ENCODE data around the gene F8A1. TPM values are rescaled to one million over a fixed set of nuclear protein-coding genes. Genes with fewer than 3 reads are reported as not detected.

The F8A1 gene
- 55.5 to 100 TPM (median 93.0 TPM) in 5 replicates for total RNA-seq (2022; extraction: Qiagen RNA extraction)

GRCh38 chrX:154886069-154886788 is at the start of gene F8A1:
Gene F8A1 (plus strand): TSS chrX:154886355. CDS start chrX:154886375, 20 bp downstream.

Other genes starting within 250 kb of the F8A1 start
- not detected in 5 replicates for gene CTAG2, start 232.8 kb upstream of the F8A1 start, total RNA-seq (2022; extraction: Qiagen RNA extraction)
- gene GAB3, start 135.3 kb upstream of the F8A1 start, total RNA-seq (2022; extraction: Qiagen RNA extraction), result 0.36 to 0.78 TPM (median 0.47 TPM) in 5 replicates
- 153 to 208 TPM (median 161 TPM) in 5 replicates for gene DKC1, start 123.5 kb upstream of the F8A1 start, total RNA-seq (2022; extraction: Qiagen RNA extraction)
- 16.7 to 17.9 TPM (median 17.5 TPM) in 5 replicates for gene MPP1, start 80.9 kb upstream of the F8A1 start, total RNA-seq (2022; extraction: Qiagen RNA extraction)
- not detected in 5 replicates for gene SMIM9, start 51.7 kb upstream of the F8A1 start, total RNA-seq (2022; extraction: Qiagen RNA extraction)
- gene F8, start 136.4 kb downstream of the F8A1 start, total RNA-seq (2022; extraction: Qiagen RNA extraction), result 3.6 to 4.7 TPM (median 4.3 TPM) in 5 replicates
- 94.0 to 113 TPM (median 109 TPM) in 5 replicates for gene FUNDC2, start 140.5 kb downstream of the F8A1 start, total RNA-seq (2022; extraction: Qiagen RNA extraction)
- 14.7 to 18.7 TPM (median 16.1 TPM) in 5 replicates for gene CMC4, start 184.8 kb downstream of the F8A1 start, total RNA-seq (2022; extraction: Qiagen RNA extraction)
- 15.5 to 23.6 TPM (median 18.1 TPM) in 5 replicates for gene MTCP1, start 184.8 kb downstream of the F8A1 start, total RNA-seq (2022; extraction: Qiagen RNA extraction)
- gene BRCC3, start 185.2 kb downstream of the F8A1 start, total RNA-seq (2022; extraction: Qiagen RNA extraction), result 21.0 to 30.6 TPM (median 25.9 TPM) in 5 replicates

Measured in A549 treated with CORT108297 at 1 μM for 4 hours (cell line).